NCI-H774 (cell line): Measurements from ENCODE around the gene LCNL1.
A peak's percentile ranks its signal among the peaks of the same experiment; 100 is the strongest.

ENCODE experiments used
- DNase-seq: peaks from one replicate; lab custom pipeline; 2025; lab: John Stamatoyannopoulos, UW

LCNL1 gene

DNA sequence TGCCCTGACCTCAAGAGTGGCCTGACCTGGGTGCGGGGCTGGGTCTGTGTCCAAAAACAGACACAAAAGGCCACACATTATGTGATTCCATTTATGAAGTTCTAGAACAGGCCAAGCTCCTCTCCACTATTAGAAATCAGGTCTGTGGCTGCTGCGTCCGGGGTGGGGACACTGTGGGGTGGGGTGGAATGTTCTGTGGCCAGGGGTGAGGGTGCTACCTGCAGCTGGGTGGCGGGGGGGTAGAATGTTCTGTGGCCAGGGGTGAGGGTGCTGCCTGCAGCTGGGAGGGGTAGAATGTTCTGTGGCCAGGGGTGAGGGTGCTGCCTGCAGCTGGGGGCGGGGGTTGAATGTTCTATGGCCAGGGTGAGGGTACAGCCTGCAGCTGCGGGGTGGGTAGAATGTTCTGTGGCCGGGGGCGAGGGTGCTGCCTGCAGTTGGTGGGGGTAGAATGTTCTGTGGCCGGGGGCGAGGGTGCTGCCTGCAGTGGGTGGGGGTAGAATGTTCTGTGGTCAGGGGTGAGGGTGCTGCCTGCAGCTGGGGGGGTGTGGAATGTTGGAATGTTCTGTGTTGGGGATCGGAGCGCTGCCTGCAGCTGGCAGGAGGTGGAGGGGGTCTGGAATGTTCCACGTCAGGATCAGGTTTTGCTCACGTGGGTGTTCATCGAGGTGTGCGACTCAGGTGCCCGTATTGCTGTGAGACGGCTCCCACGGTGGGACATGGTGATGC is 22.4 kb upstream of the LCNL1 start:
- no peak for DNase-seq

DNA sequence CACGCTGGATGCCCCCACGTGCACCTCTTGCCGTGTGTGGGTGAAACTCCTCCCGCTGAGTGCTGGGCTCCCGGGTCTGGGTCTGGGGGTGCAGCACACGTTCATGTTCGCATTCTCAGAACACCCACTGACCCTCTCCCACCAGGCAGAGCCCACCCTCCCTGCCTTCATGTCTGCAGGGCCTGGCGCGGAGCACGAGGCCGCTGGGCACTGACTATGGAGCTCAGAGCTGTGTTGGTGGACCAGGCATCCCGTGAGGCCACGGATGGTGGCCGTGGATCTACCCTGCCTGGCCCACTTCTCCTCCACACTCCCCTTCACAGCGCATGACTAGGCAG is 21.9 kb upstream of the LCNL1 start:
- no peak for DNase-seq

DNA sequence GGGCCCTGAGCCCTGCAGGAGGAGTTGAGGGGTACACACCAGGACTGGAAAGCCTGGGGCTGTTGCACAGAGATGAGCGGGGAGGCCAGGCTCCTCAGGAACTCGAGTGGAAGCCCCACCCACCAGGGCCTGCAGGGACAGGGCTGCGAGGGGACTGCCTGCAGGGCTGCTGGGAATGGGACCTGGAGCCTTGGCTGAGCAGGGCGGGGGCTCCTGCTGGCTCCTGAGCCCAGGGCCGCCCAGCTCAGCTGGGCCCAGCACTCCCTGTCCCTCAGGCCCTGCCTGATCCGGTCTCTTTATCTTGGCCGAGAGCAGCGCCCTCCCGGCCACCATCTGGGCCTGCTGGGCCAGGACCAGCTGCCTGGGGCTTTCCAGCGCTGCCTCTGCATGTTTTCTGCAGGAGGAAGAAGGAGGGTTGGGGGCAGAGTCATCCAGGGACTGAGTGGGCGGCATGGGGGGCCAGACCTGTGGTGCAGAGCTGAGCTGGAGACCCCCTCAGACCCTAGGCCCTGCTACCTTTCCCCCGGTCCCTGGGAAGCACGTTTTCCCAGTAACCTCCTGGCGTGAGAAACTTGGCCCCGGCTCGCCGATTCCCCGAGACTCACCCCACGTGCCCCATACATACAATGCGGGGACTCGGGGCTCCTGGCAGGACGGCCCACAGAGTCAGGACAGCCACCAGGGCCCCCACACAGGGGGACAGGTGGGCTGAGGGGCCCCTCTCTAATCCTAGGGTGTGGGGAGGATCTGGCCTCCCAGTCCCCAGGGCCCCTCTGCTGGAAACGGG is 21.3 kb upstream of the LCNL1 start:
- no peak for DNase-seq

- no peak for DNase-seq
Observed at GRCh38 chr9:136962163-136962562, 20.6 kb upstream of the LCNL1 start.

GRCh38 chr9:136962701-136963248 is 20.0 kb upstream of the LCNL1 start:
- DNase-seq = no peak

DNA sequence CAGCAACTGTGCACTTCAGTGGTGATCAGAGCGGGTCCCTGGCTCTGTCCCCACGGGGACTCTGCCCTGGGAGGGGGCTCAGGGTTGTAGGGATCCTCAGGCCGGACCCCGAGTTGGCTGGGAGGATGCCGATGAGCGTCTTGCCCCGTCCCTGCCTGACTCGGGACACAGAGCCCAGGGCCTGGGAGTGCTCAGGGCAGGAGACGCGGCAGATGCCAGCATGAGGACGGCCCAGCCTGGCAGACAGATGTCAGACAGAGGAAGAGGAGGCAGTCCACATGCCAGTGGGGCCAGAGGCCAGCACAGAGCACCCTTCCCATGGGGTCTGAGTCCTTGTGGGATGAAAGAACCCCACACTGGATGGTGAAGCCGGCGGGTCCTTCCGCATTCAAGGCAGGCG is 19.5 kb upstream of the LCNL1 start:
- DNase-seq = no peak

- DNase-seq = no peak
Observed at GRCh38 chr9:136963751-136964150, 19.0 kb upstream of the LCNL1 start.

DNA sequence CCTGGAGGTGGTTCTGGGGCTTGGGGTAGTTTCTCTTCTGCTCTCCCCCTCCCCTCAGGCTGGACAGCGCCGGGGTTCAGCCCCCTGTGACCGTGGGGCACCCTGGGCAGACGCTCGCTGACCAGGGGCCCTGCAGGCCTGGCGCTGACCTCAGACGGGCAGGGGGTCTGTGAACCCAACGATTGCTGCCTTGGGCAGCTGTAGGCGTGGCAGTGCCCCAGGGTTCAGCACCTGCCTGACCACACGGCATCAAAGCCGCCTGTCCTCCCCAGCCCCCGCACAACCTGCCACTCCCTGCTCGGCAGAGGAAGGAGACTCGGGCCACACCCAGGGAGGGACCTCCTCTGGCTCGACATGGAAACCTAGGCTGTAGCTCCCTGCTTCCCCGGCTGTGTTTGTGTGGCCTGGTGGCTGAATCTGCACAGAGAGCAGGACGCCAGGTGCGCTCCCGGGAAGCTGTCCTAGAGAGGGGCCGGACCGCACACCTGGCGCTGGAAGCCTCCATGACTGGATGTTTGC is 18.6 kb upstream of the LCNL1 start:
- DNase-seq = peak; percentile 41

DNA sequence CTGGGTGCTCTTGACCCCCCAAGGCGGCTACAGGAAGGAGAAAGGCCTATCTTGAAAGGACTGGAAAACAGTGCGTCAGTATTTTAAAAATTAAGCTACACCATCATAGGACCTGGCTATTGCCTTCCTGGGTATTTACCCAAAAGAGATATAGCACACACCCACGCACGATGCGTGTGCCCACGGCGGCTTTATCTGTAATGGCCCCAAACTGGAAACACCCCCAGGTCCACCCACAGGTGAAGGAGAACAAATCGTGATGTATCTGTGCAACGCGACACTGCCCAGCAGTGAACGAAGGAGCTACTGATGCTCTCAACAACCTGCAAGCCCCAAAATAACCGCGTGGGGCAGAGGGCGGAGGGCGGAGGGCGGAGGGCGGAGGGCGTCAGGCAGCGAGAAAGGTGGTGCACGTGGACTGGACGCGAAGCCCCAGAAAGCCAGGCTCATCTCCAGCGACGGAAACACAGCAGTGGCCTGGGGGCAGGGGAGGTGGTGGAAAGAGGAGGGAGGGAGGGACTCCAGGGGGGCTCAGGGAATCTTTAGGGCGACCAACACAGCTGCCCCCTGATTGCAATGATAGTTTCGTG is 17.9 kb upstream of the LCNL1 start:
- DNase-seq = no peak

- DNase-seq = no peak
Observed at GRCh38 chr9:136965771-136966484, 16.9 kb upstream of the LCNL1 start.

DNA sequence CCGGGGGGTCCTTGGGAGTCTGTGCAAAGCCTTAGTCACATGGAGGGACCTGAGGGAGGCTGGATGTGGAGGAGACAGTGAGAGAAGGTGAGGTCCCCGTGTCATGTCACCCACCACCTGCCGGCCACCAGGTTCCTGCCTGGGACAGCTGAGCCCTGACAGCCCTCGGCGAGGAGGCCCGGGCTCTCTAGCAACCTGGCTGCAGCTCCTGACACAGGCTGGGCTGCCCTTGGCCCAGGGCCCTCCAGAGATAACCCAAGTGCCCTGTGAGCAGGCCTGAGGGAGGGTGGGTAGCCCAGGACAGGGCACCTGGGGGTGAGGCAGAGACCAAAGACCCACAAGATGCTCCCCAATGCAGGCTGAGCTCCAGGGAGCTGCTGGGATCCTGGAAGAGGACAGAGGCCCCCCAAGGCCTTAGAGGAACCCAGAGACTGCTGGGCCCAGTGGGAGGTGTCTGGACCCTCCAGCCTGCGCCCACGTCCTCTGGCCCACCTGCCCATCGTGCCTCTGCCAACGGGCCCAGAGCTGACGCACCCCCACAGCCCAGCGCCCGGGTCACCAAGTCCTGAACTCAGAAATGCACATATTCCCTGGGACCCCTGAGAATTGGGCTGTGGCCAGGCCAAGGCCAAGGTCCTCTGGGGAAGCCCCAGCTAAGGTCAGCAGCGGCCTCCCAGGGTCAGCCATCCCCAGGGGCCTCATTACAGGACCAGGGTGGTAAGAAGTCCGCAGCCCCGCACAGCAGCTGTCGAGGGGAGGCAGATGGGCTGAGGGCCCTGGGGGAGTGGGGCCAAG is 14.3 kb upstream of the LCNL1 start:
- no peak for DNase-seq

DNA sequence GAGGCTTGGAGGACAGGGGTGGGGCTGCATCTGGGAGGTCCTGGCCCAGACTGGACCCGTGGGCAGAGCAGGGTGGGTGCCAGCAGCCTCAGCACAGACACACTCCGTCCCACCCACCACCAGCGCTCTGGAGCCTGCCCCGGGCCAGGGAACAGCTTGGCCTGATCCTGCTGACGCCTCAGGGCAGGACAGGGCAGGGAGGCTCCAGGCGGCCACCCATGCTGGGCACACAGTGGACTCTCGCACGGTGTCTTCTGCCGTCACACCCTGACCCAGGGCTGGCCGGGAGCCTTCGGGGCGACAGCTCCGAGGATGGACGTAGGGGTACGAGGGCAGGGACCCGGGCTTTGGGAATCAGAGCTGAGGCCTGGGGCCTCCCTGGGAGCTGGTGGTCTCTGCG is 13.6 kb upstream of the LCNL1 start:
- no peak for DNase-seq

- DNase-seq = no peak
Observed at GRCh38 chr9:136969774-136970173, 13.0 kb upstream of the LCNL1 start.

DNA sequence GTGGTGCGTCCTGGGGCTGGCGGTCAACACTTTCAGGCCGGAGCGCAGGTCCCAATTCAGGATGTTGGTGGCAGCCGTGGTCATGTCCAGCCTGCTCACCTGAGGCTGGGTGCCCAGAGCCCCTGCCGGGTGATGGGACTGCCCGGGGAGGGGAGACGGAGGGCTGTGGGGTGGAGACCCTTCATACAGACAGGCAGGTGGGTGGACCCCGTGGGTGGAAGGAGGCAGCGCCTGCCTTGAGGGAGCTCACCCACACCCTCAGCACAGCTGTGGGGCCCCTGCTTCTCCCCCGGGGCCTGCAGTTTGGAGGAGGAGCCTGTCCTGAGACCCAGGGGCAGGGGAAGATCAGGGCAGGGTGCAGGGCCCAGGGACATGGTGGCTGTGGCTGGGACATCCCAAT is 12.4 kb upstream of the LCNL1 start:
- no peak for DNase-seq

DNA sequence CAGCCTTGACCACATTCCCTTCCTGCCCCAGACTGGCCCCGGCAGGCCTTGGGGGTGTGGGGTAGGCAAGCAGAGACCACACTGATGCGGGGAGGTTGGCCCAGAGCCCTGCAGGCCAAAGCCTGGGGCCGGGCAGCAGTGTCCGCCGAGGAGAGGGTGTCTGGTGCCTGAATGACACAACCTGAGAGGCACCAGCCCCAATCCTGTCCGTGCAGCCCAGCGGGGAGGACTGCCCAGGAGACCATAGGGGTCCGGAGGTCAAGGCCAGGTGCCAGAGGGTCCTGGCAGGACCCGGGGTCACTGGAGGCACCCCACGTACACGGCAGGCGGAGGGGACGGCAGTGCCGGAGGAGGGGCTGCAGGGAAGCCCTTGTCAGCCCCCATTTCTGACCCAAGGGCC is 11.0 kb upstream of the LCNL1 start:
- no peak for DNase-seq

DNA sequence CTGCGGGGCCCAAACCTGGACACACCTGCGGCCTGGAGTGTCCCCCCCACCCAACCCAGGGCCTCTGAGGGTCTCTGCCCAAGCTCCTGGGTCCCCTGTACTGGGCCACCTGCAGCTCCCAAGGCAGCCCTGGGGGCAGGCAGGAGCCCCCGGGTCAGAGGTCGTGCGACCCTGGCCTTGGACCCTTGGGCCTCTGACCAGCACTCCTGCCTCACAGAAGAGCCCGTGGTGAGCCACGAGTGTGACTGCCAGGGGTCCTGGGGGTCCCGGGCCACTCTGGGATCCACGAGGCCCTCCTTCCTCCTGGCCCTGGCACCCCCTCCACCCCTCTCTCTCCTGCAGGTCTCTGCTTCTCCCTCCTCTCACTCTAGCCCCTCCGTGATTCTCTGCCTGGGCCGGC is 10.5 kb upstream of the LCNL1 start:
- DNase-seq = no peak

DNA sequence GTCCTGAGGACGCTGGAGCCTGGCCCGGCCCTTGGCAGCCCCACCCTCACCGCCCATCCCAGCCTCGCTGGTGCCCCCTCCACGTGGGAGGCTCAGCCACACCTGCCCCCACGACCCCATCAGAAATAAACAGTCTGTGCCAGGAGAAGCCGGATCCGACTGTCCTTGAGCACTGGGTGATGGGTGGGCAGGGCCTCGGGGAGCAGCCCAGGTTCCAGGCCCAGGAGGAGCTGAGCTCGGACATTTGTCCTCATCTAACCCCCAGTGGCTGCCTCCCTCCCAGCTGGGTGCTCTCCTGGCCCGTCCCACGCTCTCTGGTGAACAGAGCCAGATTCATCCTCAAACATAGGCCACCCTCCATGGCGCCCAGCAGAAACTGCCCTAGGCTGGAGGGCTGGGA is 10.1 kb upstream of the LCNL1 start:
- DNase-seq = no peak

GRCh38 chr9:136973618-136974617 is 8.9 kb upstream of the LCNL1 start:
- no peak for DNase-seq

DNA sequence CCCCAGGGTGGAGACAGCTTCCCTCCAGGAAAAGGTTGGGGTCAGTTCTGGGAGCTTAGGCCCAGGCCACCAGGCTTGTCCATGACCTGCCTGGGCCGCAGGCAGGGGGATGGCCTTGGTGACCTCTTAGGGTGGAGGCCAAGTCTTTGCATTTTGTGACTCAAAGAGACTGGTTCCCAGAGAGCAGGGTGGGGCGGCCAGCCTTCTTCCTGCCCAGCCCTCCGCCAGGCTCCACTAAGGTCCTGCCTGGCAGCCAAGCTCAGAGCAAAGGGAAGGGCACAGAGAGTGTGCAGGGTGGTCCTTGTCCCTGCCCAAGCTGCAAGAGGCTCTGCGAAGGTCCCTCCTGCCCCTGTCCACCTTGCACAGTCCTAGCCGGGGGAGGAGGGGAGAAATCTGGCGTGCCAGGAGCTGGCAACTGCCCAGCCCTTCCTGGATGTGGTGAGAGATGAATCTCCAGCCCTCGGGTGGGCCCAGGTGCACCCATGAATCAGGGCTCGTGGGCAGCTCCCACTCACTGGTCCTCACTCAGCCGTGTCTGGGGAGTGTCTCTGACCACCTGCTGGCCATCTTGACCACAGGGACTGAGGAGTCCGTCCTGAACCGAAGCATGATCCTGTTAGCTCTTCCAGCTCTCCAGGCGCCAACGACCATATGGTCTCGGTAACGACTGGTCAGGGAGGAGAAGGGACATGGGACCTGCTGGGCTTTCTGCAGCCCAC is 7.8 kb upstream of the LCNL1 start:
- no peak for DNase-seq
